Stomach (tissue), 9 donors: ENCODE results near the gene SKP1. TPM values are rescaled to one million over a fixed set of nuclear protein-coding genes. Genes with fewer than 3 reads are reported as not detected.
"Not testable (repeated sequence)": the region's sequence is repeated elsewhere in the genome, so short reads cannot be mapped to it uniquely, and the experiment has no call there.

Experiments
- DNase-seq, 2 donors: peaks; one replicate each; pipeline versions ENCODE4 v3.0.0 to v3.0.0-alpha.2; 2013 to 2019
- H3K27ac ChIP-seq, 5 donors: fragments of 200-600 bp in 4 of 5; sonication (generic) in 4 of 5; one replicate each; pipeline ENCODE4 v1.5.1; 2013 to 2019; ENCODE audit warnings: mild to moderate bottlenecking in 1 of 5, moderate library complexity in 1 of 5
- H3K27me3 ChIP-seq, 3 donors: fragments of 200-600 bp; sonication (generic); one replicate each; pipeline ENCODE4 v1.5.1; 2017 to 2019; ENCODE audit warnings: mixed run types in 1 of 3
- H3K36me3 ChIP-seq, 4 donors: fragments of 200-600 bp; sonication (generic); 1 replicate in 3 of 4; 2 replicates in 1 of 4; pipeline ENCODE4 v1.5.1; 2016 to 2019
- H3K4me1 ChIP-seq, 4 donors: fragments of 200-600 bp; sonication (generic); one replicate each; pipeline ENCODE4 v1.5.1; 2016 to 2019
- H3K4me3 ChIP-seq, 4 donors: fragments of 200-600 bp; sonication (generic) in 3 of 4; one replicate each; pipeline ENCODE4 v1.5.1; 2016 to 2019; ENCODE audit warnings: mild to moderate bottlenecking in 1 of 4
- H3K9me3 ChIP-seq, 4 donors: fragments of 200-600 bp; sonication (generic); one replicate each; pipeline ENCODE4 v1.5.1; 2016 to 2019
- EP300 ChIP-seq: sonication (generic); formaldehyde crosslinking; IDR thresholded peaks from one replicate; pipeline ENCODE4 v1.6.1; 2017; ENCODE audit warnings: antibody characterized with exemption
- POLR2A ChIP-seq, 4 donors: fragments of 450-650 bp; IDR thresholded peaks; one replicate each; pipeline ENCODE4 v1.6.1; 2016; ENCODE audit warnings: antibody characterized with exemption in 4 of 4, control low read depth in 2 of 4, mild to moderate bottlenecking in 1 of 4, moderate library complexity in 1 of 4
- POLR2AphosphoS5 ChIP-seq, 3 donors: sonication (generic); formaldehyde crosslinking; IDR thresholded peaks; one replicate each; pipeline ENCODE4 v1.6.1; 2016; ENCODE audit warnings: antibody characterized with exemption in 3 of 3
- WGBS, 5 donors: extraction: QIAGEN DNeasy Blood & Tissue Kit in 3 of 5; methylation state at CpG; one replicate each; pipeline versions ENCODE4 v1.1.5 to v1.1.7; 2013 to 2018; 5-methylcytosine and 5-hydroxymethylcytosine counted together
- intact Hi-C: fragments of 100-400 bp; cut with DNase I; formaldehyde crosslinking; loops from one replicate; pipeline ENCODE4 v1.15.1; 2023; ENCODE audit warnings: low total_unique reads
- polyA plus RNA-seq, 3 donors: library from polyadenylated mRNA; stranded (reverse); fragments of 200-250 nt; gene quantifications; one replicate each; pipeline ENCODE4 v1.2.3, GENCODE V29; 2013
- total RNA-seq, 5 donors: library from RNA; depleted of rRNA; stranded (reverse); fragments of >200 nt; gene quantifications; one replicate each; pipeline versions ENCODE4 v1.1.0 to v1.2.3, GENCODE V29; 2014 to 2016
- TF ChIP-seq, protein P1 (sequence below), 7 experiments: fragments of 450-650 bp in 4 of 7; fragments of 200-600 bp in 3 of 7; sonication (generic) in 3 of 7; IDR thresholded peaks; one replicate each; pipeline ENCODE4 v1.5.1; 2016 to 2019; ENCODE audit warnings: antibody characterized with exemption in 7 of 7, control low read depth in 2 of 7, mild to moderate bottlenecking in 1 of 7
- donor health status: healthy with polysubstance abuse.
- donor health status: Bipolar disorder and iron deficiency.
- donor health status: healthy.

Gene SKP1
- total and polyA plus RNA-seq, 8 donors = 18.1 to 590 (median 162) TPM

DNA sequence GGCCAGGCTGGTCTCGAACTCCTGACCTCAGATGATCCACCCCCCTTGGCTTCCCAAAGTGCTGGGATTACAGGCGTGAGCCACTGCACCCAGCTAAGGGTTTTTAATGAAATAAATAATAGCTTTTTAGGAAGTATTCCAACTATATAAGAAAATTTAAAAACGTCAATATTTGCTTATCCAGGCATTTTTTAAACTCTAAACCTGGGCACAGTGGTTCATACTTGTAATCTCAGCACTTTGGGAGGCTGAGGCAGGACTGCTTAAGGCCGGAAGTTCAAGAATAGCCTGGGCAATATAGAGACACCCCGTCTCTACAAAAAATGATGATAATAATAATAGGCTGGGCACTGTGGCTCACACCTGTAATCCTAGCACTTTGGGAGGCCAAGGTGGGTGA is 14.2 kb downstream of the SKP1 start:
- Histone ChIP-seq H3K4me3 (no peak overlapping the region), H3K27me3 (no peaks in the 10 kb centered on the region), H3K9me3 (peaks cover 0 to 6% (median 0%) of the 10 kb centered on the region in 4 donors), H3K27ac (no peak overlapping the region), H3K36me3 (peaks cover 45 to 99% (median 97%) of the 10 kb centered on the region in 4 donors), H3K4me1 (peaks cover 0 to 11% (median 2%) of the 10 kb centered on the region in 4 donors)
- intact Hi-C loops = no loop called here
- TF ChIP-seq EP300 = no peak
- no peak for TF ChIP-seq POLR2A (IDR thresholded peaks at IDR 0.05)
- TF ChIP-seq POLR2AphosphoS5 (IDR thresholded peaks at IDR 0.05) = no peak
- TF ChIP-seq, protein P1, sequence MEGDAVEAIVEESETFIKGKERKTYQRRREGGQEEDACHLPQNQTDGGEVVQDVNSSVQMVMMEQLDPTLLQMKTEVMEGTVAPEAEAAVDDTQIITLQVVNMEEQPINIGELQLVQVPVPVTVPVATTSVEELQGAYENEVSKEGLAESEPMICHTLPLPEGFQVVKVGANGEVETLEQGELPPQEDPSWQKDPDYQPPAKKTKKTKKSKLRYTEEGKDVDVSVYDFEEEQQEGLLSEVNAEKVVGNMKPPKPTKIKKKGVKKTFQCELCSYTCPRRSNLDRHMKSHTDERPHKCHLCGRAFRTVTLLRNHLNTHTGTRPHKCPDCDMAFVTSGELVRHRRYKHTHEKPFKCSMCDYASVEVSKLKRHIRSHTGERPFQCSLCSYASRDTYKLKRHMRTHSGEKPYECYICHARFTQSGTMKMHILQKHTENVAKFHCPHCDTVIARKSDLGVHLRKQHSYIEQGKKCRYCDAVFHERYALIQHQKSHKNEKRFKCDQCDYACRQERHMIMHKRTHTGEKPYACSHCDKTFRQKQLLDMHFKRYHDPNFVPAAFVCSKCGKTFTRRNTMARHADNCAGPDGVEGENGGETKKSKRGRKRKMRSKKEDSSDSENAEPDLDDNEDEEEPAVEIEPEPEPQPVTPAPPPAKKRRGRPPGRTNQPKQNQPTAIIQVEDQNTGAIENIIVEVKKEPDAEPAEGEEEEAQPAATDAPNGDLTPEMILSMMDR (IDR thresholded peaks at IDR 0.05) = no peak
- 93 to 98% (median 96%) methylated on average over 5 of the region's 5 CpGs for WGBS, 5 donors
- no peak for DNase-seq

DNA sequence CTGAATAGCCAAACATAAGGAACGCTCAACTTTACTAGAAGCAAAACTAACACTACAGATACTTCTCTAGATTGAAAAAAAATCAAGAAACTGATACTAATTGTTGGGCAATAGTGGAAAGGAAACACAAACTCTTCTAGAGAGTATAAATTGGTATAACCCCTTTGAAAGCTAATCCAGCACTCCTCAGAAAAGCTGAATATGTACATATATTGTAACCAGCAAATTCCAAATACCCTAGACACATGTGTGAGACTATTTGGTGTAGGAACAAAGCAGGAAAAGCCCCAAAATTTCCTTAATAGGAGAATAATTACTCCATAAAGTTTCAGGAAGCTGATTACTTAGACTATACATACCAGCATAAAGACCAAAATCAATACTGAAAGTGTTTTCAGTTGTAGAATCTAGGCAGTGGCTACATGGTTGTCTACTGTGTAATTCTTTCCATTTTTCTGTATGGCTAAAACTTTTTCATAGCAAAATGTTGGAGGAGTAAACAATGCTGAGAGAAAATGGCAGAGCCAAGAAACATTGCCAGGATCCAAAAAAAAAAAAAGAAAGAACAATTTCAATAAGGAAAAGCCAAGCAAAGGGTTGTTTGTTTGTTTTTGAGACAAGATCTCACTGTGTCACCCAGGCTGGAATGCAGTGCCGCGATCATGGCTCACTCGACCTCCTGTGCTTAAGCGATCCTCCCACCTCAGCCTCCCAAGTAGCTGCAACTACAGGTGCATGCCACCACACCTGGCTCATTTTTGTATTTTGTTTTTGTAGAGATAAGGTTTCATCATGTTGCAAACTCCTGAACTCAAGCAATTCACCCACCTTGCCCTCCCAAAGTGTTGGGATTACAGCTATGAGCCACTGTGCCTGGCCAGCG is 15.0 kb downstream of the SKP1 start:
- Histone ChIP-seq H3K27me3 (no peaks in the 10 kb centered on the region), H3K36me3 (peaks cover 42 to 99% (median 97%) of the 10 kb centered on the region in 4 donors), H3K4me3 (no peak overlapping the region), H3K9me3 (peaks cover 0 to 6% (median 0%) of the 10 kb centered on the region in 4 donors), H3K4me1 (peaks cover 0 to 11% (median 2%) of the 10 kb centered on the region in 4 donors), H3K27ac (no peak overlapping the region)
- WGBS, 5 donors = 88 to 98% (median 95%) methylated on average over 6 of the region's 6 CpGs
- peak in 1 of 2 donors; percentile 22 for DNase-seq
- TF ChIP-seq, protein P1 (IDR thresholded peaks at IDR 0.05) = no peak
- TF ChIP-seq EP300 (no peak), POLR2AphosphoS5 (IDR thresholded peaks at IDR 0.05) (no peak), POLR2A (IDR thresholded peaks at IDR 0.05) (no peak)
- intact Hi-C loops = no loop called here

DNA sequence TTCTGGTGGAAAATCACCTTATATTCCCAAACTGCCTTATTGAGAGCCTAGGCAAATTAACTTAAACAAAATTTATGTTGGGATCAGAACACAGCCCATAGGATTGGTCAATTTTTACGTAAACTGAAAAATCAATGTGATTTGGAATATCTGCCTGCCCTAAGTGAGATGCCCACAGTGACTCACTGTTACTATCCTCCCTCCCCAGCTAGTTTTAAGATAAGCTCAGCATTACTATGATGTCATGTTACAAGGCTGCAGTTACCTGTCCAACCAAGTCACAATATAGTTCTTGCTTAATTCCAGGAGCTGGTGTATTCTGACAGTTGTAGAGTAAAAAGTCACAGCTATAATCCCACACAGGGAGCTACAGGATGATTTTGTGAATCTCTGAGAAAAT is 23.1 kb downstream of the SKP1 start:
- Histone ChIP-seq H3K36me3 (peaks cover 59 to 97% (median 94%) of the 10 kb centered on the region in 4 donors), H3K27ac (no peak overlapping the region), H3K9me3 (no peaks in the 10 kb centered on the region), H3K4me3 (no peak overlapping the region), H3K4me1 (peaks cover 7 to 50% (median 26%) of the 10 kb centered on the region in 4 donors), H3K27me3 (no peaks in the 10 kb centered on the region)
- 89 to 100% (median 94%) methylated on average over 1 of the region's 1 CpG for WGBS, 5 donors
- intact Hi-C loops = no loop called here
- no peak for DNase-seq
- TF ChIP-seq POLR2A (IDR thresholded peaks at IDR 0.05) (no peak), EP300 (no peak), POLR2AphosphoS5 (IDR thresholded peaks at IDR 0.05) (no peak)
- TF ChIP-seq, protein P1 (IDR thresholded peaks at IDR 0.05) = no peak

DNA sequence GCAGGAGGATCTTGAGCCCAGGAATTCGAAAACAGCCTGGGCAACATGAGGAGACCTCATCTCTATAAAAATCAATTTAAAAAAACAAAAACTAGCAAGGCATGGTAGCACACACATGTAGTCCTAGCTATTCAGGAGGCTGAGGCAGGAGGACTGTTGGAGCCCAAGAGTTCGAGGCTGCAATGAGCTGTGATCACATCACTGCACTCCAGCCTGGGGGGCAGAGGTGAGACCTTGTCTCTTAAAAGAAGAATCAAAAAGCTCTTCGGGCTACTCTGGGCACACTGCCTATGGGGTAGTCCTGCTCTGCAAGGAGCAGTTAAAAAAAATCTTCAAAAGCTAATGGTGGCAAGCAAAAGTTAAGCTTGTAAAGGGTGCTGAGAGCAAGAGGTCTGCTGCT is 23.5 kb downstream of the SKP1 start:
- intact Hi-C loops = no loop called here
- H3K4me3 ChIP-seq = no peak overlapping the region
- H3K36me3 ChIP-seq = peaks cover 57 to 97% (median 94%) of the 10 kb centered on the region in 4 donors
- no peak for DNase-seq
- no peak for TF ChIP-seq EP300
- no peak for TF ChIP-seq POLR2A (IDR thresholded peaks at IDR 0.05)
- TF ChIP-seq, protein P1 (IDR thresholded peaks at IDR 0.05) = no peak
- TF ChIP-seq POLR2AphosphoS5 (IDR thresholded peaks at IDR 0.05) = no peak
- no peaks in the 10 kb centered on the region for H3K9me3 ChIP-seq
- 80 to 97% (median 96%) methylated on average over 3 of the region's 3 CpGs for WGBS, 5 donors
- peaks cover 7 to 54% (median 27%) of the 10 kb centered on the region in 4 donors for H3K4me1 ChIP-seq
- H3K27ac ChIP-seq = no peak overlapping the region
- H3K27me3 ChIP-seq = no peaks in the 10 kb centered on the region

DNA sequence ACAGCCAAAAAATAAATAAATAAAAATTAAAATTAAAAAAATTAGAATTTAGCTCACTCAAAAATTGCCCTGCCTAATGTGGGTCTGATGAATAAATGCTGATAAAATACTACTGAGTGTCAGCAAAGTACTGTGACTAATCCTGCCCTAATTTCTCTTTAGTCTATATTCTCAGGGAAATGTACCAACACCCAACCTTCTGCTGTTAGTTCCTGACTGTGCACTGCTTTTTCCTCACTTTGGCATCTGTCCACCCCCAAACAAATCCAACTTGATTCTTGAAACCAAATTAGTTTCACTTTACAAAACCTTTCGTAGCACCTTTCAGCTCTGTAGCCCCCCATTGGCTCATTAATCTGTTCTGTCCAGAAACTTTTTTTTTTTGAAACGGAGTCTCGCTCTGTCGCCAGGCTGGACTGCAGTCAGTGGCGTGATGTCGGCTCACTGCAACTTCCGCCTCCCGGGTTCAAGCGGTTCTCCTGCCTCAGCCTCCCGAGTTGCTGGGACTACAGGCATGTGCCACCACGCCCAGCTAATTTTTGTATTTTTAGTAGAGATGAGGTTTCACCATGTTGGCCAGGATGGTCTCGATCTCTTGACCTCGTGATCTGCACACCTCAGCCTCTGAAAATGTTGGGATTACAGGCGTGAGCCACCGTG is 24.4 kb downstream of the SKP1 start:
- Histone ChIP-seq H3K27ac (peak overlapping the region in 1 of 5 donors; percentile 24), H3K36me3 (peaks cover 51 to 94% (median 92%) of the 10 kb centered on the region in 4 donors), H3K4me1 (peaks cover 7 to 60% (median 31%) of the 10 kb centered on the region in 4 donors)
- H3K27me3 ChIP-seq, H3K9me3 ChIP-seq, intact Hi-C loops, DNase-seq, H3K4me3 ChIP-seq: not testable (repeated sequence)
- whole genome bisulfite sequencing, 5 donors = 93 to 96% (median 95%) methylated on average over 15 of the region's 15 CpGs
